ENCODE measurements around the gene BTBD3.

BTBD3 gene

DNA sequence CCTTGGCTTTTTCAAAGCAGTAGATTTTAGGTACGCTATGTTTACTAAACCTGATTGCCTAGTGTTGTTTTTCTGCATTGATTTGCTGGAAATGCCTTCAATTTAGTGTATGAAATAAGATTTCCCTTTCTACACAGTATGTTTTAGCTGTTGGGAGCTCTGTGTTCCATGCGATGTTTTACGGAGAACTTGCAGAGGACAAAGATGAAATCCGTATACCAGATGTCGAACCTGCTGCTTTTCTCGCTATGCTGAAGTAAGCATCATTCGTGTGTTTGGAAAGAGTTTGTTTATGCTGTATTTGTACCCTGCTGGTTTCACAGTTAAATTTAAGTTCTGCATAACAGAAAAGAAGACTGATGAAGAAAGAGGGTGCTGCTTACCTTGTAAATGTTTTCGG lies 1.9 kb downstream of the BTBD3 start:
- no peak overlapping the region for H3K9ac ChIP-seq (ENCODE audit: low read depth, low read length)
- no peak overlapping the region for H3K27ac ChIP-seq (ENCODE audit: low read length)

DNA sequence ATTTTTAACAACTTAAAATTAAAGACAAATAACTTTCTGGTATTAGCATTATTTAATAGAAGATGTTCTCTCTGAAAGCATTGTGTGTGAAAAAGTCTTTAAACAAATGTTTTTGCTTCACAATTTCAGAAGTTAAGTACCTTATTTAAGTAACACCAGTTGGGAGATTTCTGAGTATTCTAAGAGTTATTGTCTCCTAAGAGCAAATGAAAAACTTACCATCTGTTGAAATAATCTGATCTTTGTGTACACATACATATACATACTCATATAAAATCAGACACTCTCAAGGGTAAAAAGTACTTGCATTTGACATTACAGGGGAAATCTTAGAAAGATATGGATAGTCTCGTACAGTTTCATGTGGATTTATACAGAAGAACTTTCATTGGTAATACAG lies 2.4 kb downstream of the BTBD3 start:
- H3K27ac ChIP-seq (ENCODE audit: low read length) = no peak overlapping the region
- no peaks in the 10 kb centered on the region for H3K27me3 ChIP-seq (ENCODE audit: insufficient read depth, low read length)
- H3K36me3 ChIP-seq (ENCODE audit: insufficient read depth, low read depth, low read length) = peaks cover 45% of the 10 kb centered on the region
- H3K4me3 ChIP-seq (ENCODE audit: low read length) = no peak overlapping the region
- no peak overlapping the region for H3K9ac ChIP-seq (ENCODE audit: low read depth, low read length)
- no peaks in the 10 kb centered on the region for H3K9me3 ChIP-seq (ENCODE audit: insufficient read depth, low read depth, low read length)
- H3K4me1 ChIP-seq (ENCODE audit: insufficient read depth, low read length) = peaks cover 20% of the 10 kb centered on the region

More for the DNA sequence above, 1.9 kb downstream of the BTBD3 start:
- H3K4me3 ChIP-seq (ENCODE audit: low read length) = no peak overlapping the region
- no peaks in the 10 kb centered on the region for H3K27me3 ChIP-seq (ENCODE audit: insufficient read depth, low read length)
- H3K4me1 ChIP-seq (ENCODE audit: insufficient read depth, low read length) = peaks cover 20% of the 10 kb centered on the region
- peaks cover 40% of the 10 kb centered on the region for H3K36me3 ChIP-seq (ENCODE audit: insufficient read depth, low read depth, low read length)
- no peaks in the 10 kb centered on the region for H3K9me3 ChIP-seq (ENCODE audit: insufficient read depth, low read depth, low read length)

- Histone ChIP-seq H3K27ac (ENCODE audit: low read length) (no peak overlapping the region), H3K9ac (ENCODE audit: low read depth, low read length) (no peak overlapping the region), H3K36me3 (ENCODE audit: insufficient read depth, low read depth, low read length) (peaks cover 57% of the 10 kb centered on the region), H3K27me3 (ENCODE audit: insufficient read depth, low read length) (no peaks in the 10 kb centered on the region), H3K9me3 (ENCODE audit: insufficient read depth, low read depth, low read length) (no peaks in the 10 kb centered on the region), H3K4me1 (ENCODE audit: insufficient read depth, low read length) (peaks cover 9% of the 10 kb centered on the region), H3K4me3 (ENCODE audit: low read length) (no peak overlapping the region)
These were observed 3.6 kb downstream of the BTBD3 start for GRCh38 chr20:11921321-11921720.

DNA sequence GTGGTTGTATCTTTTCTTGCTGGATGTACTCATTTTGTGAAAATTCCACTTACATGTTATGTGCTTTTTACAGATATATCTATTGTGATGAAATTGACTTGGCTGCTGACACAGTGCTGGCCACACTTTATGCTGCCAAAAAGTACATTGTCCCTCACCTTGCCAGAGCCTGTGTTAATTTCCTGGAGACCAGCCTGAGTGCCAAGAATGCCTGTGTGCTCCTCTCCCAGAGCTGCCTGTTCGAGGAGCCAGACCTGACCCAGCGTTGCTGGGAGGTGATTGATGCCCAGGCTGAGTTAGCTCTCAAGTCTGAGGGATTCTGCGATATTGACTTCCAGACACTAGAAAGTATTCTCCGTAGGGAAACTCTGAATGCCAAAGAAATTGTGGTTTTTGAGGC lies 4.9 kb downstream of the BTBD3 start:
- Histone ChIP-seq H3K9me3 (ENCODE audit: insufficient read depth, low read depth, low read length) (no peaks in the 10 kb centered on the region), H3K4me3 (ENCODE audit: low read length) (no peak overlapping the region), H3K27me3 (ENCODE audit: insufficient read depth, low read length) (no peaks in the 10 kb centered on the region), H3K9ac (ENCODE audit: low read depth, low read length) (no peak overlapping the region), H3K27ac (ENCODE audit: low read length) (no peak overlapping the region), H3K36me3 (ENCODE audit: insufficient read depth, low read depth, low read length) (peaks cover 68% of the 10 kb centered on the region), H3K4me1 (ENCODE audit: insufficient read depth, low read length) (peaks cover 6% of the 10 kb centered on the region)

DNA sequence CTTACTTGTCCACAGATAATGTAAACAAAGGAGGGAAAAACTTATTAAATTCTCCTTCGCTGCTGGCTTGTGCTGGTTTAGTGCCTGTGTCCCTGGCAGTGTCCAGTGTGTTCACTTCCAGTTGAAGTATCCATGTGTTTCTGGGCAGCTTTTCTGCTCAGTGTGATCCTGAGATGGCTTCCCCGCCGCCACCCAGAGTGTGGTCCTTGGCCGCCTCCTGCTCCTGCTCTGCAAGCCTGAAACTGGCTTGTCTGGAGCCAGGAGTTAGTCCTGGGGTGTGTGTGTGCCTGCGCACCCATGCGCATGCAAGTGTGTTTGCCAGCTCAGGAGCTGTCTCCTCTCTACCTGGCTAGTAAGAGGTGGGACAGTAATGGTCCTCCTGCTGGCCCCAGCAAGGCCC lies 7.2 kb downstream of the BTBD3 start:
- peaks cover 6% of the 10 kb centered on the region for H3K4me1 ChIP-seq (ENCODE audit: insufficient read depth, low read length)
- H3K9ac ChIP-seq (ENCODE audit: low read depth, low read length) = no peak overlapping the region
- H3K27me3 ChIP-seq (ENCODE audit: insufficient read depth, low read length) = no peaks in the 10 kb centered on the region
- H3K9me3 ChIP-seq (ENCODE audit: insufficient read depth, low read depth, low read length) = no peaks in the 10 kb centered on the region
- H3K36me3 ChIP-seq (ENCODE audit: insufficient read depth, low read depth, low read length) = peaks cover 69% of the 10 kb centered on the region
- no peak overlapping the region for H3K4me3 ChIP-seq (ENCODE audit: low read length)
- H3K27ac ChIP-seq (ENCODE audit: low read length) = no peak overlapping the region

GRCh38 chr20:11926292-11926998 lies 8.8 kb downstream of the BTBD3 start:
- H3K4me1 ChIP-seq (ENCODE audit: insufficient read depth, low read length) = peaks cover 6% of the 10 kb centered on the region
- peaks cover 59% of the 10 kb centered on the region for H3K36me3 ChIP-seq (ENCODE audit: insufficient read depth, low read depth, low read length)
- H3K27ac ChIP-seq (ENCODE audit: low read length) = no peak overlapping the region
- H3K27me3 ChIP-seq (ENCODE audit: insufficient read depth, low read length) = no peaks in the 10 kb centered on the region
- H3K9ac ChIP-seq (ENCODE audit: low read depth, low read length) = no peak overlapping the region
- no peaks in the 10 kb centered on the region for H3K9me3 ChIP-seq (ENCODE audit: insufficient read depth, low read depth, low read length)
- H3K4me3 ChIP-seq (ENCODE audit: low read length) = no peak overlapping the region

GRCh38 chr20:11929947-11930346 lies 12.3 kb downstream of the BTBD3 start:
- Histone ChIP-seq H3K4me1 (ENCODE audit: insufficient read depth, low read length) (peaks cover 6% of the 10 kb centered on the region), H3K9ac (ENCODE audit: low read depth, low read length) (no peak overlapping the region), H3K36me3 (ENCODE audit: insufficient read depth, low read depth, low read length) (peaks cover 31% of the 10 kb centered on the region), H3K4me3 (ENCODE audit: low read length) (no peak overlapping the region), H3K9me3 (ENCODE audit: insufficient read depth, low read depth, low read length) (no peaks in the 10 kb centered on the region), H3K27me3 (ENCODE audit: insufficient read depth, low read length) (no peaks in the 10 kb centered on the region), H3K27ac (ENCODE audit: low read length) (no peak overlapping the region)

DNA sequence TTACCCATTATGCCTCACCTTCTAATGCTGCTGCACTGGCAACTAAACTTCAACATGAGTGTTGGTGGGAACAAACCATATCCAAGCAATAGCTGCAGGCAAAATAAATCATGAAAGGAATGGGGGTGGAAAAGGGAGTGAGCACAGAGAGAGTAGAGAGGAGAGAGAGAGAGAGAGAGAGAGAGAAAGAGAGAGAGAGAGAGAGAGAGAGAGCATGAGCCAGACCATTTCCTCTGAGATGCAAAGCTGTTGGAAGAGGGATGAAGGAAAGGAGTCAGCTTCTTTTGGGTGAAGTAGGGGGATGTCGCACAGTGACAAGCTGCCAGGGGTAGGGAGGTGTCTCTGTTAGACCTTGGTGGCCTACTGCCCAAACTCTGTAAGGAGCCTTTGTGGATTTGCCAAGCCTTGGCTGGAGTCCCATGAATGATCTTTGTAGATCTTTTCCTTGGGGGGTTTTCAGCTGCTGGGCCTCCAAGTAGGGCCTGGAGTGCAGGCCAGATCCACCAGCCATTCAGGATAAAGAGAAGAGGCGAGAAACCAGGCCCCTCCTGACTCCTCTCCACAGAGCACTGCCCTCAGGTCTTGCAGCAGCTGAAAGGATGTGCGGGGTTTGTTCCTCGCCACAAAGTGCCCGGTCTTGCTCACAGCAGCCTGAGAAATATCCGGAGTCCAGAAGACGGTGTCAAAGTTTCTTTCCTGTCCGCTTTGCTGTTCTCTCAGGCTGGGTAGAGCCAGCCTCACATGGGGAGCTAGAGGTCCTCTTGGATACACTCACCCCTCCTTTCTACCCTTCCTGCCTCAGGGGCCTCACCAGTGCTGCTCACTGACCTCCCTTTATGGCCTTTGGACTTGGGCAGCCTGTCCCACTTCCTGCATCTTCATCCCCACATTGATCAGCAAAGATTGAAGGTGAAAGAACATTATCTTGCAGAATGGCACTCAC lies 17.8 kb downstream of the BTBD3 start:
- Histone ChIP-seq H3K4me1 (ENCODE audit: insufficient read depth, low read length) (no peaks in the 10 kb centered on the region), H3K36me3 (ENCODE audit: insufficient read depth, low read depth, low read length) (no peaks in the 10 kb centered on the region), H3K27ac (ENCODE audit: low read length) (no peak overlapping the region), H3K9ac (ENCODE audit: low read depth, low read length) (no peak overlapping the region), H3K27me3 (ENCODE audit: insufficient read depth, low read length) (no peaks in the 10 kb centered on the region), H3K4me3 (ENCODE audit: low read length) (no peak overlapping the region), H3K9me3 (ENCODE audit: insufficient read depth, low read depth, low read length) (no peaks in the 10 kb centered on the region)

GRCh38 chr20:11936157-11936556 lies 18.5 kb downstream of the BTBD3 start:
- no peak overlapping the region for H3K27ac ChIP-seq (ENCODE audit: low read length)
- H3K27me3 ChIP-seq (ENCODE audit: insufficient read depth, low read length) = no peaks in the 10 kb centered on the region
- no peaks in the 10 kb centered on the region for H3K9me3 ChIP-seq (ENCODE audit: insufficient read depth, low read depth, low read length)
- H3K9ac ChIP-seq (ENCODE audit: low read depth, low read length) = no peak overlapping the region
- H3K36me3 ChIP-seq (ENCODE audit: insufficient read depth, low read depth, low read length) = no peaks in the 10 kb centered on the region
- no peak overlapping the region for H3K4me3 ChIP-seq (ENCODE audit: low read length)
- H3K4me1 ChIP-seq (ENCODE audit: insufficient read depth, low read length) = no peaks in the 10 kb centered on the region

GRCh38 chr20:11937230-11937629 lies 19.5 kb downstream of the BTBD3 start:
- no peaks in the 10 kb centered on the region for H3K9me3 ChIP-seq (ENCODE audit: insufficient read depth, low read depth, low read length)

GRCh38 chr20:11941593-11942246 lies 24.0 kb downstream of the BTBD3 start:
- no peak overlapping the region for H3K27ac ChIP-seq (ENCODE audit: low read length)
- H3K4me1 ChIP-seq (ENCODE audit: insufficient read depth, low read length) = no peaks in the 10 kb centered on the region
- no peak overlapping the region for H3K9ac ChIP-seq (ENCODE audit: low read depth, low read length)
- no peaks in the 10 kb centered on the region for H3K27me3 ChIP-seq (ENCODE audit: insufficient read depth, low read length)
- no peak overlapping the region for H3K4me3 ChIP-seq (ENCODE audit: low read length)
- H3K36me3 ChIP-seq (ENCODE audit: insufficient read depth, low read depth, low read length) = no peaks in the 10 kb centered on the region
- H3K9me3 ChIP-seq (ENCODE audit: insufficient read depth, low read depth, low read length) = no peaks in the 10 kb centered on the region

More at GRCh38 chr20:11937230-11937629, 19.5 kb downstream of the BTBD3 start:
- Histone ChIP-seq H3K27ac (ENCODE audit: low read length) (no peak overlapping the region), H3K27me3 (ENCODE audit: insufficient read depth, low read length) (no peaks in the 10 kb centered on the region), H3K36me3 (ENCODE audit: insufficient read depth, low read depth, low read length) (no peaks in the 10 kb centered on the region), H3K9ac (ENCODE audit: low read depth, low read length) (no peak overlapping the region), H3K4me1 (ENCODE audit: insufficient read depth, low read length) (no peaks in the 10 kb centered on the region), H3K4me3 (ENCODE audit: low read length) (no peak overlapping the region)
